Liver (tissue), 9 donors: Measurements from ENCODE around the gene IDH1. TPM values are rescaled to one million over a fixed set of nuclear protein-coding genes. Genes with fewer than 3 reads are reported as not detected.
A peak's percentile ranks its signal among the peaks of the same experiment; 100 is the strongest.
"Not testable (repeated sequence)": the region's sequence is repeated elsewhere in the genome, so short reads cannot be mapped to it uniquely, and the experiment has no call there.

Experiments used
- DNase-seq: peaks from one replicate; pipeline ENCODE4 v3.0.0-alpha.2; 2017; ENCODE audit warnings: low spot score
- H3K27ac ChIP-seq, 2 donors: one replicate each; pipeline ENCODE4 v1.7.0; 2013; ENCODE audit warnings: inconsistent platforms in 2 of 2, low read length in 2 of 2, control low read depth in 1 of 2, low read depth in 1 of 2, mild to moderate bottlenecking in 1 of 2
- H3K27me3 ChIP-seq, 4 donors: one replicate each; pipeline versions ENCODE4 v1.6.1 to v1.7.0; 2013; ENCODE audit warnings: low read length in 3 of 4, inconsistent platforms in 1 of 4, mild to moderate bottlenecking in 1 of 4, moderate library complexity in 1 of 4; ENCODE audit not compliant: control insufficient read depth in 4 of 4, insufficient read depth in 4 of 4
- H3K36me3 ChIP-seq, 4 donors: one replicate each; pipeline versions ENCODE4 v1.6.1 to v1.7.0; 2013; ENCODE audit warnings: low read length in 3 of 4, mild to moderate bottlenecking in 3 of 4, low read depth in 1 of 4, moderate library complexity in 1 of 4; ENCODE audit not compliant: control insufficient read depth in 4 of 4, insufficient read depth in 3 of 4
- H3K4me1 ChIP-seq, 4 donors: one replicate each; pipeline versions ENCODE4 v1.6.1 to v1.7.0; 2013; ENCODE audit warnings: low read length in 3 of 4, mild to moderate bottlenecking in 3 of 4, moderate library complexity in 1 of 4; ENCODE audit not compliant: control insufficient read depth in 4 of 4, insufficient read depth in 4 of 4
- H3K4me3 ChIP-seq, 3 donors: one replicate each; pipeline versions ENCODE4 v1.6.1 to v1.7.0; 2013; ENCODE audit warnings: low read length in 3 of 3, control low read depth in 1 of 3, low read depth in 1 of 3, mild to moderate bottlenecking in 1 of 3
- H3K9ac ChIP-seq, 2 donors: one replicate each; pipeline ENCODE4 v1.7.0; 2013; ENCODE audit warnings: low read length in 2 of 2, mild to moderate bottlenecking in 2 of 2, moderate library complexity in 2 of 2, control low read depth in 1 of 2, low read depth in 1 of 2
- H3K9me3 ChIP-seq, 4 donors: one replicate each; pipeline versions ENCODE4 v1.6.1 to v1.7.0; 2013; ENCODE audit warnings: low read length in 3 of 4; ENCODE audit not compliant: control insufficient read depth in 4 of 4
- ATF3 ChIP-seq: IDR thresholded peaks from 2 replicates; pipeline ENCODE4 v1.6.1; 2016; ENCODE audit warnings: antibody characterized with exemption
- CTCF ChIP-seq: fragments of 150-350 bp; IDR thresholded peaks from 2 replicates; pipeline ENCODE4 v1.5.1; 2017; ENCODE audit warnings: improper control_type of control experiment, low read depth, low read length; ENCODE audit not compliant: missing input control
- EGR1 ChIP-seq, 2 donors: IDR thresholded peaks; 2 replicates each; pipeline ENCODE4 v1.6.1; 2016 to 2018; ENCODE audit warnings: antibody characterized with exemption in 2 of 2, low read depth in 2 of 2
- FOXA1 ChIP-seq: IDR thresholded peaks from 2 replicates; pipeline ENCODE4 v1.6.1; 2016; ENCODE audit warnings: antibody characterized with exemption
- FOXA2 ChIP-seq: IDR thresholded peaks from 2 replicates; pipeline ENCODE4 v1.6.1; 2016; ENCODE audit warnings: antibody characterized with exemption
- GABPA ChIP-seq, 2 donors: IDR thresholded peaks in 1 of 2; conservative IDR thresholded peaks in 1 of 2; 2 replicates each; pipeline ENCODE4 v1.6.1; 2016; ENCODE audit warnings: antibody characterized with exemption in 2 of 2, mild to moderate bottlenecking in 1 of 2, moderate library complexity in 1 of 2
- HNF4A ChIP-seq, 2 donors: conservative IDR thresholded peaks; 2 replicates each; pipeline ENCODE4 v1.6.1; 2016; ENCODE audit warnings: antibody characterized with exemption in 2 of 2, mild to moderate bottlenecking in 2 of 2
- HNF4G ChIP-seq: IDR thresholded peaks from 2 replicates; pipeline ENCODE4 v1.6.1; 2016; ENCODE audit warnings: antibody characterized with exemption
- JUND ChIP-seq, 2 donors: IDR thresholded peaks; 2 replicates each; pipeline ENCODE4 v1.6.1; 2016; ENCODE audit warnings: antibody characterized with exemption in 2 of 2
- MAX ChIP-seq: IDR thresholded peaks from 2 replicates; pipeline ENCODE4 v1.6.1; 2016; ENCODE audit warnings: antibody characterized with exemption
- NR2F2 ChIP-seq: IDR thresholded peaks from 2 replicates; pipeline ENCODE4 v1.6.1; 2016; ENCODE audit warnings: antibody characterized with exemption
- RAD21 ChIP-seq, 2 donors: IDR thresholded peaks; 2 replicates each; pipeline ENCODE4 v1.6.1; 2016; ENCODE audit warnings: antibody characterized with exemption in 2 of 2, mild to moderate bottlenecking in 2 of 2
- REST ChIP-seq: IDR thresholded peaks from 2 replicates; pipeline ENCODE4 v1.6.1; 2016; ENCODE audit warnings: antibody characterized with exemption, mild to moderate bottlenecking
- RXRA ChIP-seq, 2 donors: IDR thresholded peaks; 2 replicates each; pipeline ENCODE4 v1.6.1; 2017 to 2018; ENCODE audit warnings: antibody characterized with exemption in 2 of 2, mild to moderate bottlenecking in 1 of 2
- SP1 ChIP-seq: IDR thresholded peaks from 2 replicates; pipeline ENCODE4 v1.6.1; 2018; ENCODE audit warnings: antibody characterized with exemption, mild to moderate bottlenecking
- TAF1 ChIP-seq: conservative IDR thresholded peaks from 2 replicates; pipeline ENCODE4 v1.6.1; 2016; ENCODE audit warnings: antibody characterized with exemption, mild to moderate bottlenecking
- YY1 ChIP-seq: IDR thresholded peaks from 2 replicates; pipeline ENCODE4 v1.6.1; 2016; ENCODE audit warnings: antibody characterized with exemption, mild to moderate bottlenecking
- ZBTB33 ChIP-seq: IDR thresholded peaks from 2 replicates; pipeline ENCODE4 v1.6.1; 2016; ENCODE audit warnings: antibody characterized with exemption
- WGBS: extraction: QIAGEN DNeasy Blood & Tissue Kit; methylation state at CpG from one replicate; pipeline ENCODE4 v1.1.7; 2013; 5-methylcytosine and 5-hydroxymethylcytosine counted together
- polyA plus RNA-seq, 2 donors: library from polyadenylated mRNA; stranded (reverse) in 1 of 2; unstranded in 1 of 2; fragments of 200-250 nt in 1 of 2; fragments of >200 nt in 1 of 2; fragmentation: Nextera tagmentation in 1 of 2; extraction: Ambion mirVana in 1 of 2; gene quantifications; one replicate each; pipeline versions ENCODE4 v1.2.1 to v1.2.3, GENCODE V29; 2013 to 2015
- total RNA-seq, 2 donors: library from RNA; depleted of rRNA; stranded (reverse); fragments of >200 nt; gene quantifications; one replicate each; pipeline ENCODE4 v1.2.3, GENCODE V29; 2014
- donor health status: healthy.
- donor health status: healthy.
- donor health status: healthy.
- donor health status: healthy.
- donor health status: healthy.

Gene IDH1
- total and polyA plus RNA-seq, 4 donors = 134 to 188 (median 142) TPM

- Histone ChIP-seq H3K4me3 (peak overlapping the region; percentile 50 to 88 (median 86)), H3K9ac (peak overlapping the region; percentile 13 to 81), H3K27ac (peak overlapping the region; percentile 84 to 95), H3K4me1 (peaks cover 9 to 23% (median 21%) of the 10 kb centered on the region in 4 donors), H3K27me3 (no peaks in the 10 kb centered on the region), H3K9me3 (no peaks in the 10 kb centered on the region), H3K36me3 (no peaks in the 10 kb centered on the region)
- DNase-seq = no peak
- 21% methylated on average over 9 of the region's 9 CpGs for WGBS
- TF ChIP-seq GABPA (IDR thresholded peaks at IDR 0.05 in 1 of 2, conservative IDR thresholded peaks at IDR 0.05 in 1 of 2) (peak in 1 of 2 donors; percentile 25), EGR1 (IDR thresholded peaks at IDR 0.05; ENCODE audit: low read depth in 2 of 2) (no peak)
Measured at GRCh38 chr2:208265371-208265800, 10.5 kb upstream of the IDH1 start.

- DNase-seq, H3K9ac ChIP-seq, H3K27me3 ChIP-seq, H3K9me3 ChIP-seq, H3K36me3 ChIP-seq, H3K4me3 ChIP-seq, H3K27ac ChIP-seq: not testable (repeated sequence)
- H3K4me1 ChIP-seq = peaks cover 0 to 31% (median 22%) of the 10 kb centered on the region in 4 donors
- 62% methylated on average over 12 of the region's 12 CpGs for WGBS
Measured at GRCh38 chr2:208256849-208257813, 2.3 kb upstream of the IDH1 start.

GRCh38 chr2:208256192-208256782 is 1.4 kb upstream of the IDH1 start:
- Histone ChIP-seq H3K9me3 (no peaks in the 10 kb centered on the region), H3K36me3 (peaks cover 0 to 3% (median under 1%) of the 10 kb centered on the region in 4 donors), H3K27me3 (no peaks in the 10 kb centered on the region), H3K4me3 (no peak overlapping the region), H3K9ac (no peak overlapping the region), H3K27ac (no peak overlapping the region), H3K4me1 (peaks cover 1 to 37% (median 30%) of the 10 kb centered on the region in 4 donors)
- 55% methylated on average over 10 of the region's 10 CpGs for WGBS
- peak; percentile 6 for TF ChIP-seq HNF4G
- no peak for TF ChIP-seq FOXA1
- no peak for TF ChIP-seq JUND (IDR thresholded peaks at IDR 0.05)
- TF ChIP-seq SP1 = no peak
- TF ChIP-seq ATF3 = no peak
- no peak for TF ChIP-seq YY1
- TF ChIP-seq FOXA2 = no peak
- TF ChIP-seq RXRA (IDR thresholded peaks at IDR 0.05) = no peak
- TF ChIP-seq CTCF = no peak
- no peak for TF ChIP-seq NR2F2
- TF ChIP-seq ZBTB33 = no peak
- TF ChIP-seq EGR1 (IDR thresholded peaks at IDR 0.05; ENCODE audit: low read depth in 2 of 2) = no peak
- TF ChIP-seq TAF1 = no peak
- no peak for TF ChIP-seq MAX
- TF ChIP-seq GABPA (IDR thresholded peaks at IDR 0.05 in 1 of 2, conservative IDR thresholded peaks at IDR 0.05 in 1 of 2) = no peak
- TF ChIP-seq REST = no peak
- TF ChIP-seq RAD21 (IDR thresholded peaks at IDR 0.05) = peak; percentile 41 to 42
- TF ChIP-seq HNF4A (conservative IDR thresholded peaks at IDR 0.05) = peak; percentile 30 to 43
- no peak for DNase-seq
